Mucosa of descending colon (tissue), 3 donors: ENCODE data around the gene STAB1. TPM values are rescaled to one million over a fixed set of nuclear protein-coding genes. Genes with fewer than 3 reads are reported as not detected.
A peak's percentile ranks its signal among the peaks of the same experiment; 100 is the strongest.

Experiments
- ATAC-seq: fragments of 200-7000 bp; cut with Tn5 transposase; one replicate; pipeline ENCODE4 v1.9.1; 2020; ENCODE audit warnings: mild to moderate bottlenecking, moderate library complexity
- DNase-seq, 3 donors: peaks; one replicate each; pipeline ENCODE4 v3.0.0-alpha.2; 2020
- H3K36me3 ChIP-seq: fragments of 200-600 bp; one replicate; pipeline ENCODE4 v1.8.0; 2021; ENCODE audit warnings: low read depth, mild to moderate bottlenecking
- H3K4me1 ChIP-seq: fragments of 200-600 bp; one replicate; pipeline ENCODE4 v1.8.0; 2021; ENCODE audit warnings: low read depth, mild to moderate bottlenecking
- H3K4me3 ChIP-seq: fragments of 200-600 bp; one replicate; pipeline ENCODE4 v1.8.0; 2021; ENCODE audit warnings: mild to moderate bottlenecking
- H3K9me3 ChIP-seq: fragments of 200-600 bp; one replicate; pipeline ENCODE4 v1.8.0; 2021; ENCODE audit warnings: mild to moderate bottlenecking
- intact Hi-C, 2 donors: fragments of 100-400 bp; cut with DNase I in 1 of 2; cut with micrococcal nuclease in 1 of 2; formaldehyde crosslinking; loops; one replicate each; pipeline versions ENCODE4 v1.11.0 to v1.11.1; 2022; cut with DNase I, micrococcal nuclease
- total RNA-seq, 3 donors: library from RNA; stranded (reverse); fragmentation: NEBNext Ultra II Directional in 2 of 3; extraction: Animal tissue kit (Norgen Biotek cat#: 25700) in 2 of 3; gene quantifications; one replicate each; pipeline versions ENCODE4 v1.2.1 to v1.2.4, GENCODE V29; 2021 to 2023
- TF ChIP-seq, protein P1 (sequence below): fragments of 200-600 bp; IDR thresholded peaks from one replicate; pipeline ENCODE4 v1.8.0; 2022; ENCODE audit warnings: antibody characterized with exemption, mild to moderate bottlenecking
- donor health status: DM: no; HTN: no; CAD: no; lungs with moderate emphysema.
- donor health status: DM: no; HTN: no; CAD: no.
- donor health status: DM: no; HTN: yes; CAD: no.

STAB1 gene
- total RNA-seq, 3 donors from 2014 or later = 51.7 to 187 (median 145) TPM

DNA sequence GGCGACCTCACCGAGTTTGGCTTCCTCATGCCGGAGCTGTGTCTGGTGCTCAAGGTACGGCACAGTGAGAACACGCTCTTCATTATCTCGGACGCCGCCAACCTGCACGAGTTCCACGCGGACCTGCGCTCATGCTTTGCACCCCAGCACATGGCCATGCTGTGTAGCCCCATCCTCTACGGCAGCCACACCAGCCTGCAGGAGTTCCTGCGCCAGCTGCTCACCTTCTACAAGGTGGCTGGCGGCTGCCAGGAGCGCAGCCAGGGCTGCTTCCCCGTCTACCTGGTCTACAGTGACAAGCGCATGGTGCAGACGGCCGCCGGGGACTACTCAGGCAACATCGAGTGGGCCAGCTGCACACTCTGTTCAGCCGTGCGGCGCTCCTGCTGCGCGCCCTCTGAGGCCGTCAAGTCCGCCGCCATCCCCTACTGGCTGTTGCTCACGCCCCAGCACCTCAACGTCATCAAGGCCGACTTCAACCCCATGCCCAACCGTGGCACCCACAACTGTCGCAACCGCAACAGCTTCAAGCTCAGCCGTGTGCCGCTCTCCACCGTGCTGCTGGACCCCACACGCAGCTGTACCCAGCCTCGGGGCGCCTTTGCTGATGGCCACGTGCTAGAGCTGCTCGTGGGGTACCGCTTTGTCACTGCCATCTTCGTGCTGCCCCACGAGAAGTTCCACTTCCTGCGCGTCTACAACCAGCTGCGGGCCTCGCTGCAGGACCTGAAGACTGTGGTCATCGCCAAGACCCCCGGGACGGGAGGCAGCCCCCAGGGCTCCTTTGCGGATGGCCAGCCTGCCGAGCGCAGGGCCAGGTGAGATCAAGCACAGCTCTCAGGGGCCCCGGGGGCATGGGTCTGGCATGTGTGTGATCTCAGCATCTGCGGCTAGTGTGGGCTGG lies 7.1 kb upstream of the STAB1 start:
- TF ChIP-seq, protein P1, sequence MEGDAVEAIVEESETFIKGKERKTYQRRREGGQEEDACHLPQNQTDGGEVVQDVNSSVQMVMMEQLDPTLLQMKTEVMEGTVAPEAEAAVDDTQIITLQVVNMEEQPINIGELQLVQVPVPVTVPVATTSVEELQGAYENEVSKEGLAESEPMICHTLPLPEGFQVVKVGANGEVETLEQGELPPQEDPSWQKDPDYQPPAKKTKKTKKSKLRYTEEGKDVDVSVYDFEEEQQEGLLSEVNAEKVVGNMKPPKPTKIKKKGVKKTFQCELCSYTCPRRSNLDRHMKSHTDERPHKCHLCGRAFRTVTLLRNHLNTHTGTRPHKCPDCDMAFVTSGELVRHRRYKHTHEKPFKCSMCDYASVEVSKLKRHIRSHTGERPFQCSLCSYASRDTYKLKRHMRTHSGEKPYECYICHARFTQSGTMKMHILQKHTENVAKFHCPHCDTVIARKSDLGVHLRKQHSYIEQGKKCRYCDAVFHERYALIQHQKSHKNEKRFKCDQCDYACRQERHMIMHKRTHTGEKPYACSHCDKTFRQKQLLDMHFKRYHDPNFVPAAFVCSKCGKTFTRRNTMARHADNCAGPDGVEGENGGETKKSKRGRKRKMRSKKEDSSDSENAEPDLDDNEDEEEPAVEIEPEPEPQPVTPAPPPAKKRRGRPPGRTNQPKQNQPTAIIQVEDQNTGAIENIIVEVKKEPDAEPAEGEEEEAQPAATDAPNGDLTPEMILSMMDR = no peak
- ATAC-seq (no peak), DNase-seq (no peak)
- no peaks in the 10 kb centered on the region for H3K36me3 ChIP-seq
- intact Hi-C loops = no loop called here
- no peak overlapping the region for H3K4me3 ChIP-seq
- H3K9me3 ChIP-seq = no peaks in the 10 kb centered on the region
- H3K4me1 ChIP-seq = no peaks in the 10 kb centered on the region

DNA sequence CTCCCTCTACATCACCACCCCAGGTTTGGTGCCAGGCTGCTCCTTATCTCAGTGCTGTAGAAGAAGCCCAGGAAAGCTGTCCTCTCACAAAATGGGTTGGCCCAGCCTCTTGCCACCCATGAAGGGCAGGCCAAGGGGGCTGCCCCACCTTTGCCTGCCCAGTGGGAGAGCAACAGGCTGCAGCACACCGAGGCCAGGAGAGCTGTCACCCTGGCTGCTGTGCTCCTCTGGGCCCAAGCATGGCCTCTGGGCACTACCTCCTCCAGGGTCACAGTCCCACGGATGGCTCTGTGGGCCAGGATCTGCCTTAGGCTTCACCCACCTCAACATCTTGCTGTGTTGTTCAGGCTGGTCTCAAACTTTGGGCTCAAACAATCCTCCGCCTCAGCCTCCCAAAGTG lies 6.4 kb upstream of the STAB1 start:
- Histone ChIP-seq H3K4me3 (no peak overlapping the region), H3K9me3 (no peaks in the 10 kb centered on the region), H3K36me3 (no peaks in the 10 kb centered on the region), H3K4me1 (no peaks in the 10 kb centered on the region)
- intact Hi-C loops = no loop called here
- no peak for ATAC-seq
- no peak for DNase-seq
- TF ChIP-seq, protein P1 = no peak

DNA sequence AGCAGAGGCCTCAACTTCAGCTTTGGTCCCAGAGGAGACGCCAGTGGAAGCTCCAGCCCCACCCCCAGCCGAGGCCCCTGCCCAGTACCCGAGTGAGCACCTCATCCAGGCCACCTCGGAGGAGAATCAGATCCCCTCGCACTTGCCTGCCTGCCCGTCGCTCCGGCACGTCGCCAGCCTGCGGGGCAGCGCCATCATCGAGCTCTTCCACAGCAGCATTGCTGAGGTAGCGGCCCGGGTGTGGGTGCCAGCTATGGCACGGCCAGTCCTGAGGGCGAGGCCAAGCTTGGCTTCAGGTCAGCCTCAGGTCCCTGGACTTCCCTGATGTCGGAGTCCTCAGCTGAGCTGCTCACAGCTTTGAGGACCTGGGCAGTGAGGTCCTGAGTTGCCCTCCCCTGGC lies 5.7 kb upstream of the STAB1 start:
- TF ChIP-seq, protein P1 = no peak
- H3K36me3 ChIP-seq = no peaks in the 10 kb centered on the region
- no peak for DNase-seq
- ATAC-seq = no peak
- no peaks in the 10 kb centered on the region for H3K9me3 ChIP-seq
- H3K4me3 ChIP-seq = no peak overlapping the region
- no peaks in the 10 kb centered on the region for H3K4me1 ChIP-seq
- intact Hi-C loops = no loop called here

DNA sequence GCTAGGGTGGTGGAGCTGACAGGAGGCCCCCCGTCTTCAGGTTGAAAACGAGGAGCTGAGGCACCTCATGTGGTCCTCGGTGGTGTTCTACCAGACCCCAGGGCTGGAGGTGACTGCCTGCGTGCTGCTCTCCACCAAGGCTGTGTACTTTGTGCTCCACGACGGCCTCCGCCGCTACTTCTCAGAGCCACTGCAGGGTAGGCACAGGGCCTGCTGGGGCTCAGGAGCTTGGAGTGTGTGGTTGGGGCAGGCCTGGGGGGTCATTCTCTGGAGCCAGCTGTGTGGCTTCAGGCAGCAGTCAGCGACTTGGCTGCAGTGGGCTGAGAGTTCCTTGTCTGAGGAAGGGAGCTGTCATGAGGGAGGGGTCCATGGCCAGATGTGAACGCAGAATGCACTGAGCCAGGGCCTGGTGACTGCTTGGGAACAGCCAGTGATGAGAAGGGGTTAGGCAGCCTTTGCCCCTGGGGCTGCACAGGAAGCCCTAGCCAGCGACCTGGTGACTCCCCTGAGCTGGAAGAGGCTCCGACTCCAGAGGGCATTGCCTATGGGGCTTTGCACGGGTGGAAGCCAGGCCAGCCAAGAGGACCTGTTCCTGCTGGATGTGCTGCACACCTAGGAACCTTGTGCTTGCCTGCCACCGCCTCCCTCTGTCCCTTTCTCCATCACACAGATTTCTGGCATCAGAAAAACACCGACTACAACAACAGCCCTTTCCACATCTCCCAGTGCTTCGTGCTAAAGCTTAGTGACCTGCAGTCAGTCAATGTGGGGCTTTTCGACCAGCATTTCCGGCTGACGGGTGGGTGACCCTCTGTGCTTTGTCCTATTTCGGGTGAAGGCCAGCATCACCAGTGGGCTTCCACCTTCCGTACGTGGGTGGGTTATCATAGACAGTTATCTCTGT lies 4.9 kb upstream of the STAB1 start:
- no peak for ATAC-seq

DNA sequence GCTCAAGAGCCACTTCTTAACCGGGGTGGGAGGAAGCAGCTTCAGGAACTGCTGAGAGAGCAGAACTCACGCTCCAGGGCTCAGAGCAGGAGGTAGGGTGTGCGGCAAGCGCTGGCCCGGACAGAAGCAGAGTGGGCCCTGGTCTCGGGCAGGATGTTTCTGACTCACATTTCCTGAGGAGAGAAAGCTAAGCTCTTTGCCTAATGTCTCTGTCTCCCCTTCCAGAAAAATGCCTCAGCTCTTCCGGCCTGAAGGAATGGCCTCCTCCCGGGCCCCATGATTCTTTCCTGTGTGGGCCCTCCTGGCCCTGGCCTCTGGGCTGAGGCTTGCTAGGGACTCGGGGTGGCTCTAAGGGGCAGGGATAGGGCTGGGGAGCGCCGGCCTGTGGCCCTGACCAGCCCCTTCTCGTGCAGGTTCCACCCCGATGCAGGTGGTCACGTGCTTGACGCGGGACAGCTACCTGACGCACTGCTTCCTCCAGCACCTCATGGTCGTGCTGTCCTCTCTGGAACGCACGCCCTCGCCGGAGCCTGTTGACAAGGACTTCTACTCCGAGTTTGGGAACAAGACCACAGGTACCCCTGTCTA lies 4.1 kb upstream of the STAB1 start:
- DNase-seq = peak in 1 of 3 donors; percentile 16
- Histone ChIP-seq H3K9me3 (no peaks in the 10 kb centered on the region), H3K4me3 (no peak overlapping the region), H3K4me1 (no peaks in the 10 kb centered on the region), H3K36me3 (no peaks in the 10 kb centered on the region)
- peak; percentile 20 for ATAC-seq
- intact Hi-C loops = no loop called here
- TF ChIP-seq, protein P1 = no peak

More for the DNA sequence above, 4.9 kb upstream of the STAB1 start:
- Histone ChIP-seq H3K9me3 (no peaks in the 10 kb centered on the region), H3K36me3 (no peaks in the 10 kb centered on the region), H3K4me1 (no peaks in the 10 kb centered on the region), H3K4me3 (no peak overlapping the region)
- TF ChIP-seq, protein P1 = no peak
- intact Hi-C loops = no loop called here
- no peak for DNase-seq
